SKM-1 treated with dmso at 0.1 percent for 144 hours (cell line): ENCODE measurements around the gene IBTK.

Experiments used
- DNase-seq: peaks from one replicate; lab custom pipeline; 2025; ENCODE audit not compliant: unreplicated experiment; lab: John Stamatoyannopoulos, UW

IBTK gene

DNA sequence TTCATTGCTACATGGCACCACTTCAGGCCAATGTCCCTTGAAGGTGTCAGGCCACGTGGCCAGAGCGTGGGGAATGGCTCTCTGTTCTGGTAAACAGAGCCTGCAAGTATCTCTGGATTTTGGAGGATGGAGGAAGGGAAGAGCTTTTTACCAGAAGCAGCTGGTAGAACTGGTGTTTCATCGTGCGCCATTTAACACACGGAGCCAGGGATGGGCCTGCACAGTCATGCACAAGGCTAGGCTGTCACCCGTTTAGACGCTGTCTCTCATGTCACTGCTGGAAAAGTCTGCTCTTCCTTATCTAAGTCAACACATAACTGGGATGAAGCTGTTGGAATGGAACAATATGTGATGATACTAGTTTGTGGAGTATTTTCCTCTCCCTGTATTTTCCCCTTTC is 123.9 kb downstream of the IBTK start:
- no peak for DNase-seq
